NCI-H2081 (cell line): ENCODE results near the gene ZBTB7B.

ENCODE experiments used
- DNase-seq, 2 experiments: peaks; one replicate each; lab custom pipeline; 2025; lab: John Stamatoyannopoulos, UW

The ZBTB7B gene

DNA sequence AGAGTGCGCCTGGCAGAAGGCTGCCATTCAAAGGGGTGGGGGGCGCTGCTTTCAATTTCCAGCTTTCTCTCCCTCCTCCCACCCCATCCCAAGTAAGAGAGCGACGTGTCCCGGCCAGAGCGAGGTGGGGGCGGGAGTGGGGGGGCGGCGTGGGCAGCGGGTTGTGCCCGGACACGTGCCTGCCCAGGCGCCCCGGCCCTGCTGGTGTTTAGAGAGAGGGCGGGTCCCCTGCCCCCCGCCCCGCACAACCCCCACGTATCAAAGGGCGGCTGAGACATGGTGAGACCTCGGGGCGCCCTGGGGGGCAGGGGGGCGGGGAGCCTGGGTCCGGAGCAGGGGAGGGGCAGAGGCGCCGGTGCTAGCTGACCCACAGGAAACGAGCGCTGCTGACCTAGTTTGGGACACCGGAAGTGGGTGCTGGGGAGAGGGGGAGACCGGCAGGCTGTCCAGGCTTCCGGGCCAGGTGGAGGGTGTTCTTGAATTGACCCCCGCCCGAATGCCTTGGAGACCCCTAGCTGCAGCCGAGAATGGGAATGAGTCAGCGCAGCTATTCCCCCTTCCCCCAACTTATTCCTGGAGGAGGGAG is 1.3 kb downstream of the ZBTB7B start:
- DNase-seq = peak in 1 of 2 experiments; percentile 64

DNA sequence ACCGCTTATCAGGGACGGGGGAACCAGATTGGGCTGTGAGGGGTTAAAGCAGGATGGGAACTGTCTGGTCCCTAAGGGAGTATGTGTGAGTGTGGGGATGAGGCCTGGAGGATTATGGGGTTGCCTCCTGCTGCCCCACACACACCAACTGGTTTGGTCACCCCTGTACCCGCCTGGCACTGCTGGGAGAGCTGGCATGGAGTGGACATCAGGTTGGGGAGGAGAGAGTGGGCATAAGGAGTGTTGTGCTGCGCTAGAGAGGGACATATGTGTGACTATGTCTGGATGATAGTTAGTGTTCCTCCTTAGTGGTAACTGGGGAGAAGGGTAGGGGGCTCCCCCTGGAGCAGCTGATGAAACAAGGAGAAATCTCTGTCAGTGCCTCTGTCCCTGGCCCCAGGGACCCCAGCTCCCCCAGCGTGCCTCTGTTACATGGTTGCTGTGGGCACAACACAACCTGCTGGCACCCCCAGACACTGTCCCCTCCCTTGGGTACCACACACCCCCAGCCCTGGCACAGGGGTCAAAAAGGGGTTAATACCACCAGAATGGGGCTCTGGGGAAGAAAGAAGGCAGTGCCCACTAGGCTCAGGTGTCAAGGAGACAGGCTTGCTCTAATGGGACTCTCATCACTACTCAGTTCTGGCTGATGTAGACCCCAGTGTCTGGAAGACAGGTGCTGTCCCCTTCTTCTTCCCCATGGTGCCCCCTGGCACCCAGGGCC is 1.9 kb downstream of the ZBTB7B start:
- DNase-seq = no peak

DNA sequence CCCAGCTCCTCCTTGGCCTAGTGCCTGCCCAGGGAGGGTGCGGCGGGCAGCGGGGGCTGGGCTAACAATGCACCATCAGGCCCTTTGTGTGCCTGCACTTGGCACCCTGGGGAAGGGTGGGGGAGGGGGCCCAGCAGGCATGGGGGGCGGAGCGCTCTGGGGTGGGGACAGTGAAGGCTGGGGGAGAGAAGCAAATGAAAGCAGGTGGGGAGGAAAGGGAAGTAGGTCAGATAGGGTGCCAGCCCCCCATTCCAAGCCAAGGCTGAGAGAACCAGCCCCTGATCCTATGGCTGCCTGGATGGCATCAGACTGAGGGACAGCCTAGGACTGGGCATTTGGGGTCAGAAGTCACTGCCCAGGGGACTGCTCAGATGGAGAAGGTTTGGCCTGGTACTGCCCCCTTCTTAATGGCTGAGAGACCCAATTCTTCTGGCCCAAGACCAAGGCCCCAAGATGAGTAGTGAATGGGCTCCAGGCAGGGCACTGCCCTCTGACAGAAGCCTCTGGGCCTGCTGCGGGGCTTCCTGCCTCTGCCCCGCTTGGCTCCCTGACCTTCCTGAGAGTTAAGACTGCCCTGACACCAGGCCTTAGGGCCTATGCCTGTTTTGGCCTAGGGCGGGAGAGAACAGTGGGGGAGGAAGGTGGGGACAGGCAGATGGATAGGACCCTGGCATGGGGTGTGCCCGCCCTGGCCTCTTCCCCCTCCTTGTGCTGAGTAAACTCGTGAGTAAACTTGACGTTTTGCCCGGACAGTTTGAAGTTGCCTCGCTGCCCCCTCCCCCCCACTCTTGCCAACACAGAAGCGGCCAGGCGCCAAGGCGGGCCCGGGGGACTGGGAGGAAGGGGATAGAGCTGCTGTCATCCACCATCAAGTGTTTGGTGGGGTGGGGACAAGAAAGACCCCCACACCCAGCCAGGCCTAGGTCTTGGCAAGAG is 2.7 kb downstream of the ZBTB7B start:
- no peak for DNase-seq

DNA sequence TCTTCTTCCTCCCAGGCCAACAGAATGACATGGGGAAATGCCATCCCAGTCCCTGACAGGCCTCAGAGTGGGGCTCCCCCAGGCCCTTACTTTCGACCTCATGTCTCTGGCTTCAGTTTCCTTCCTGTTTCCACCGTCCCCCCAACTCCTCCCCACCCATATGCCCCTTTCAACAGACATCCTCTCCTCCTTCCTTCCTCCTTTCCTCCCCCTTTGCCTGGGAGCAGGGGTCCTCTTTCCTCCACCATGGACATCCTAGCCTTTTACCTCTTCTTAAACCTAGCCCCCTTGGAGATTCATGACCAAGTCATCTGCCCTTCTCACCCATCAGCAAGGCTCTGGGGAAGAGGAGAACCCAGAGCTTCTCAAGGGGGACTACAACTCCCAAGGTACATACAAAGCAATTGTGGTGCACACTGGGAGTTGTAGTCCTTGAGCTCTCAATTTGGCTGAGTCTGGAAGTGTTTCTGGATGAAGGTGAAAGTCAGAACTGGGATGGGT is 4.0 kb downstream of the ZBTB7B start:
- DNase-seq = no peak

DNA sequence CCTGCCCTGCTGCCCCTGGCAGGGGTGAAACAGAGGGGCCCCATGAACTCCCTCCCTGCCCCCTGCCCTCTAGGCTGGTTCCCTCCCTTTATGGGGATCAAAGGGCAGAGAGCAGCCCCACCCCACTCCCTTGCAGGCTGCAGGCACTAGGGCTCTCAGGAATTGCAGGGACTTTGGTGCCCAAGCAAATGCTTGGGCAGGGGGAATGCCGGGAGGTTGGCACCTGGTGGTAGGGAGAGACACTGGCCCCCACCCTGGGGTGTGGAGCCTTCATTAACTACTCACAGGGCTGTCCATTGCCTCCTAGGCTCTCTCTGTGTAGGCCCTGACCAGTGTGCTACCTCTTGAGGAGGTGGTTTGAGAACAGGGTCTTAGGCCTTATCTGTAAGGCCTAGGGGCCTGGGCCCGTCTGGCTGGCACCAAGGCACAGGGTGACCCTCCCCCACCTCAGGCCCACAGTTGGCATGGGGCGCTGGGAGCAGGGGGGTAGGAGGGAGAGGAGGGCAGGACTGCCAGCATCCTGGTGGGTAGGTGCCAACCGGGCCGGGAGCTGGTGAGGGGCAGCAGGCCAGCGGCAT is 4.7 kb downstream of the ZBTB7B start:
- no peak for DNase-seq

DNA sequence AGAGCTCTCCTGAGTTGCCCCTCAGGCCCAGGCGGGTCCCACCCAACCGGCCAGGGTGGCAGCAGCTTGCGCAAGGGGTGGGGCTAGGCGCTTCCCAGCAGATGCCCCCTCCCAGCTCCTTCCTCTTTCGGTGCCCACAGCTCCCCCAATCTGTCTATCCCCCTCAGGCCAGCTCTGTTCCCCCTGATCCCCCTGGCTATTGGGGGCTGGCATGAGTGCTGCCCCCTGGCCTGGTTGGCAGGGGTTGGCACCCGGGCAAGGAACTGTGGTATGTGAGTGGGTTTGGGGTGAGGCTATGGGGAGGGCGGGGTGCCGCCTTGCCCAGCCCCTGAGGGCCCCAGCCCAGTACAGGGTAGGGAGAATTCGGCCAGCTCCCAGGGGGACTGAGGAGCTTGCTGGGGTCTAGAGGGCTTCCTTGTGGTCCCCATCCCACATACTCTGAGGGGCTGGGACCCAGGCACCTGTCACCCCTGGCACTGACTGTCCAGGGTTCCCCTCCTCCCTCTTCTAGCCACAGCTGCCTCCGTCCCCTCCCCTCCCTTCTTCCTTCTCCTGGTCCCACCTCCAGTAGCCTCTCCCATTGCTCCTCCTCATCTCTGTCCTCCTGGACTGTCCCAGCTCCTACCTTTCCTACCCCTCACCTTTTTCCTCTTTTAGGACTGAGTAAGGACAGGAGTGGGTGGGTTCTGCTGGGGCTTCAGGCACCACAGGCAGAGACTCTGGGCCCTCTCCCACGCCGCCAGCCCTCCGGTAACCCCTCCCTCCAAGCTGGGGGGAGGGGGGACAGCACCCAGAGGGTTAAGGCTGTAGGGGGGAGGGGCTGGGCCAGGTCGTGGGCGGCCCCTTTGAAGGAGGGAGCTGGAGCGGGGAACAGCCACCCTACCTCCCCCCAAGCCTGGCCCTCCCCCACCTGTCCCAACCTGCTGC is 5.7 kb downstream of the ZBTB7B start:
- no peak for DNase-seq

DNA sequence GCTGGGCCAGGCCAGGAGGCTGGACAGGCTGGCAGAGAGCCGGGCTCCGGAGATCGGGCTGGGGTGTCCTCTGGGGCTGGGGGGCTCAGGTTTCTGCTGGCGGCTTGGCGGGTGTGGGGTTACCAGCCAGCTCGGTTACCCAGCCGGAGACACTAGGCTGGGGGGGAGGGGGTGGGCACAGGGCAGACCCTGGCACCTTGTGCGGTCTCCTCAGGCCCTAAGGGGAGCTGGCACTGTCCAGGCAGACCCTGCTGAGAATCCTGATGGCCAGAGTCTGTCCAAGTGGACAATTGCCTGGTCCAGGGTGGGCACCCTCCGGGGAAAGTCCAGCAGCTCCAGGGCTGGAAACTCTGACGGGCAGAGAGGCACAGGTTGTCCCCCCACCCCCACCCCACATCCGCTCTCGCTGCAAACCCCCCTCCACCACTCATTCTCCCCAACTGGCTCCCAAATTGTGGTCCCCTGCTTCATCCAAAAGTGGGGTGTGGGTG is 6.7 kb downstream of the ZBTB7B start:
- no peak for DNase-seq

DNA sequence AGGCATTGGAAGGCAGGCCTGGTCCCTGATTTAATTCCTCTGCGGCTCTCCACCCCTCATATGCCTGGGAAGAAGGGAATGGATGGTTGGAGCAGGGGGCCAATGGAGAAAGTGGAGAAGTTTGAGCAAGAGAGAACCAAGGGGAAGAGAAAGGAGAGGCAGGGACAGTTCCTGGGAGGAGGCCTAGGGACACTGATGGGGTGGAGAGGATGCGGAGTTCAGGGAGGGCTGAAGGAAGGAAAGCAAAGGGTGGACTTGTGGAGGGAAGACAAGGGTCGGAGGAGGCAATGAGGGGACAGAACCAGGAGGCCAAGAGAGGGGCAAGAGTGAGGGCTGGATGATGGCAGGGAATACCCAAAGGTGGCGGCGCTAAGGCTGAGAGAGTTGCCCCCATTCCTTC is 7.1 kb downstream of the ZBTB7B start:
- DNase-seq = no peak

DNA sequence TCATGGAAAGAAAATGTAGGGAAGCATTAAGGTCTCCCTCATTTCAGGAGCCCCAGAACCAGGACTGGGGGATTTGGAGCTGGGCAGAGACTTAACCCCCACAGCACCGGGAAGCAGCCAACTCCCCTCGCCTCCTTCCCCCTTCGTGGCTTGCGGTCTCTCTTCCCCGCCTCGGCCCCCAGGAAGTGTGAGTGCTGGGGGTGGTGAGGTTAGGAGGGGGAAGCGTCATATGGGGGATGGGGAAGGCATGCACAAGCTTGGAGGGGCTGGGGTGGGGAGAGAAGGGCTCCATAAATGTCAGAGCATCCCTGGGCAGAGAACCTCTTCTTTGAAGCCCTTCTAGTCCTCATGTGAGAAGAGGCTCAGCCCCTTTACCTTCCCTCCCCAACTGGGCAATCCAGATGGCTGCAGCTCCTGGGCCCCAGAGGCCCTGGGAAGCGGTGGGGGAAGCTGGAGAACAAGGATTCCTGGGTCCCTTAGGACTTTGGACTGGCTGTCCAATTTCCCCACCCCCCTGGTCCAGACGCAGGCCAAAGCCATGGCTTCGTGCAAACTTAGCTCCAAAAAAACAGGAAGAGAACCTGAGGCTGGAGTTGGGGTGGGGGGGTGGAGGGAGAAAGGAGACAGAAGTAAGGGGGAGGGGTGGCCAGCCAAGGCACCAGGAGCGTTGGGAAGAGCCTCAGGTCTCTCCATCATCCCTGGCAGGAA is 7.8 kb downstream of the ZBTB7B start:
- DNase-seq = no peak

DNA sequence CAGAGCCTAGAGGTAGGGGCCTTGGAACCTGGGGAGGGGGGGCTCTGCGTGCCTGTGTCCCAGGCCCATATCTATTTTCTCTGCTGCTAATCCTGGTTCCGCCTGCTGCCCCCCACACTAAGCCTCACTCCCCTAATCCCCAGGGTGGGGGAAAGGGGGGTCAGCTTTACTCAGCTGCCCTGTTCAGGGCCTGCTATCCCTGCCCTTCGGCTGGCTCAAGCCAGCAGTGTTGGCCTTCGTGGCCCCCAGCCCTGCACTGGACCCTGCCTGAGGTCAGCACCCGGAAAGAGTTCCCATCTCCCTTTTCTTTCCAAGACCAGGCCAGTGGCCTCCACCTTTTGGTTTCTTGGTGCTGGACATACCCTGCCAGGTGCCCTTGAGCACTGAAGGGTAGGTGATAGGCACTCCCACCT is 8.4 kb downstream of the ZBTB7B start:
- DNase-seq = no peak

DNA sequence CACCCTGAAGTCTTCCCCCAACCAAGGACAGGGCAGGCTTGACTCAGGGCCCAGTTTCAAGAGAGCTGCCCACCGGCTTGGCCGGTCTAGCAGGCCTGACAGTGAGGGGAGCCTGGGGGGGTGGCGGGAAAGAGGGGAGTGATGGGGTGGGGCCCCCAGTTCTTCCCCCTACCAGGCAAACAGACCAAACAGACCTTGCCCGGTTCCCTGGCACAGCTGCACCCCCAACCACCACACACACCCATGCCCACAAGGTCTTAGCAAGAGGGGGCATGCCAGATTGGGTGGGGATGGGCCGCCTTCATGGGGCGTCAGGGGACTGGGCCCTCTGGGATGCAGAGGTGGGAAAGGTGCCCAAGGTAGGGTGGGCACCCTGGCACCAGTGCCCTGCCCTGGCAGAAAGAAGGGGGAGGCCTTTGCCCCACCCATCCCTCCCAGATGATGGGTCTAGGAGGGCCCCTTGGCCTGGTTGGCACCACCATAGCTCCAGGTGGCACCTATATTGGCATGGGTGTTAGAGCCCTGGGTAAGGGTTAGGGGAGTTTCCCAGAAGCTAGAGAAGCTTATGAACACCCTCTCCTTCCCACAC is 8.9 kb downstream of the ZBTB7B start:
- DNase-seq = no peak

DNA sequence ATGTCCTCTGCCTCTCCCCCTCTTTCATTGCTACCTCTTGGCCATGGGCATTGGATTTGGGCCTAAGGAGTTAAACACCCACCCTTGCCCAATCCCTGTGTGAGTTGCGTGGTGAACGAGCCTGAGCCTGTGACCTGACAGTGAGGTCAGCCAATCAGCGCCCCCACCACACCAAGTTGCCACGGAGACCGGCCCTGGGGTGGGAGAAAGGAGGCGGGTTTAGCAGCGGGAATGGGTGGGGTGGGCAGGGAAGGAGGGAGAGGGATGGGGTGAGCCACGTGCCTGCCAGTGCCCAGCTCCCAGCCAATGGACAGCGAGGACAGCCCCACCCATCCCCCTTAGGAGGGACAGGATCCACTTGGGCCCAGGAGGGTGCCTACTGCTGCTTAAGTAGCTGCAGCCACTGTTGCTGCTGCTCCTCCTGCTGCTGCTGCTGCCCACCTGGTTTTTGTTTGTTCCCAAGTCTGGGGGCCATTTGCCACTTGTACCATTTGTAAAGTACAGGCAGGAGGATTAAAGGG is 9.5 kb downstream of the ZBTB7B start:
- DNase-seq = peak; percentile 53 to 61

DNA sequence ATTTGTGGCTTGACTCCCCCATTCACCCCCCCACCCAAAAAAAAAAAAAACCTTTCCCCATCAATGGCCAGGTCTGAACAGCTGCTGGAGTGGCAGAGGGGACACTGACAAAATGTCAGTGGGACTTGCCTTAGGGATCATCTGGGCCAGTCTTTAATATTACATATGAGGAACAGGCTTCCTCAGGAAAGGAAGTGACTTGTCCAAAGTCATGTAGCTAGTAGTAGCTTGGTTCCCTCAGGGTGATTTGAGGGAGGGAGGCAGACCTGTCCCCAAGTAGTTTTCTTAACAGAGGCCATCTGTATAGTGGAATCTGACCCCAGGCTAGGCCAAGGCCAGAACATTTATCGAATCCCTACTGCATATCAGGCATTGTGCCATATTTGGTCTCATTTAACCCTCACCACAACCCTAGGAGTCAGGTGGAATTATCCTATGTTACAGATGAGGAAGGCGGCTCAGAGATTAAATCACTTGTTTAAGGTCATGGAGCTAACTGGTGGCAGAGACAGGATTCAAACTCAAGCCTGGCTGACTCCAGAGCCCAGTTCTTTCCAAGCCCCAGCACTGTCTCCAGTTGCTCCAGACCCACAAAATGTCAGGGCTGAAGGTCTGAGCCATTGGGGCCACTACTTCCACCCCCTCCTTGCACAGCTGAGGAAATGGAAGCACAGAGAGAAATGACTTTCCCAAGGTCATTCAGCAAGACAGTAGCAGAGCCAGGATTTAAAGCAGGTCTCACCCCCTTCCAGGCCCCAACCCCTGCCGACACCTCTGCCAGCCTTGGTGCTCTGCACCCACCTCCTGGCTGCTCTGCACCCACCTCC is 10.4 kb downstream of the ZBTB7B start:
- DNase-seq = no peak

DNA sequence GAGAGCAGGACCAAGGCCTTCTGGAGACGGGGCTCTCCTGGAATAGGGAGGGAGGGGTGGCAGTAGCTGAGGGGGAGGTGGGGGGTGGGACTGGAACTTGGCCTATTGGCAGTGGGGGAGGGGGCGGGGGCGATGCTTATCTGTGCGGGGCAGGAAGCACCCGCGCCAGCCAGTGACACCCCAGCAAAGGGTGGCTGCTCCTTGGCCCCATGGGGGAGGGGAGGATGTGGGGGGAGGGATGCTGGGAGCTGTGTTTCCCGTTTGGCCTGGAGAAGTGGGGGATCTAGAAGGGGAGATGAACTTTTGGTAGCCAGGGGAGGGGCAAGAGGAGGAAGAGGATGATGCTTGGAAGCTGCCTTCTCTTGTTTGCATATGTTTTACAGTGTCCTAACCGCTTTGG is 11.0 kb downstream of the ZBTB7B start:
- DNase-seq = no peak

DNA sequence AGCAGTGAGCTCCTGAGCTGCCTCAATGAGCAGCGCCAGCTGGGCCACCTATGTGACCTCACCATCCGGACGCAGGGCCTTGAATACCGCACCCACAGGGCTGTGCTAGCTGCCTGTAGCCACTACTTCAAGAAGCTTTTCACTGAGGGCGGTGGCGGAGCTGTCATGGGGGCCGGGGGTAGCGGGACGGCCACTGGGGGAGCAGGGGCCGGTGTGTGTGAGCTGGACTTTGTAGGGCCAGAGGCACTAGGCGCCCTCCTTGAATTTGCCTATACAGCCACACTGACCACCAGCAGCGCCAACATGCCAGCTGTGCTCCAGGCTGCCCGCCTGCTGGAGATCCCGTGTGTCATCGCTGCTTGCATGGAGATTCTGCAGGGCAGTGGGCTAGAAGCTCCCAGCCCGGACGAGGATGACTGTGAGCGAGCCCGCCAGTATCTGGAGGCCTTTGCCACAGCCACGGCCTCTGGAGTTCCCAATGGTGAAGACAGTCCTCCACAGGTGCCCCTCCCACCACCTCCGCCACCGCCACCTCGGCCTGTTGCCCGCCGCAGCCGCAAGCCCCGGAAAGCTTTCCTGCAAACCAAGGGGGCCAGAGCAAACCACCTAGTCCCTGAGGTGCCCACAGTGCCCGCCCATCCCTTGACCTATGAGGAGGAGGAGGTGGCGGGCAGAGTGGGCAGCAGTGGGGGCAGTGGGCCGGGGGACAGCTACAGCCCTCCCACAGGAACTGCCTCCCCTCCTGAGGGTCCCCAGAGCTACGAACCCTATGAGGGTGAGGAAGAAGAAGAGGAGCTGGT is 12.3 kb downstream of the ZBTB7B start:
- no peak for DNase-seq

DNA sequence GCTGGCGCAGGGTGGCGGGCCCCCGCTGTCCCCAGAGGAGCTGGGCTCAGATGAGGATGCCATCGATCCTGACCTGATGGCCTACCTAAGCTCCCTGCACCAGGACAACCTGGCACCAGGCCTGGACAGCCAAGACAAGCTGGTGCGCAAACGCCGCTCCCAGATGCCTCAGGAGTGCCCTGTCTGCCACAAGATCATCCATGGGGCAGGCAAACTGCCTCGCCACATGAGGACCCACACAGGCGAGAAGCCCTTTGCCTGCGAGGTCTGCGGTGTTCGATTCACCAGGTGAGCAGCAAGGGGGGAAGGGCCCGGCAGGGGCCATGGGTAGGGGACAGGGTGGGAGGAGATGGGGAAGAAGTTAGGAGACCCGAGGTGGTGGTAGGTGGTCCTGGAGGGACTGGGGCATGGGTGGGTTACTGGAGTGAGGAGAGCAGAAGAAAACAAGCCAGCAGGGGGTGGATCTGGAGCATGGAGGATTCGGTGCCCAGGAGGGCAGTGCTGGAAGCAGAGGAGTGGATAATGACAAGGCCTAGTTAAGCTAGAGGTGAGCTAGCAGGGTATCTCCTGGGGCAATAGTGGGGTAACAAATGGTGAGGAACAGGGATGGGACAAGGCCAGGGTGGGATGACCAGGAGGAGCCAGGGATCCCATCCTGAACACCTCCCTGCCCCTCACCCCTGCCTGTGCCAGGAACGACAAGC is 13.1 kb downstream of the ZBTB7B start:
- no peak for DNase-seq

DNA sequence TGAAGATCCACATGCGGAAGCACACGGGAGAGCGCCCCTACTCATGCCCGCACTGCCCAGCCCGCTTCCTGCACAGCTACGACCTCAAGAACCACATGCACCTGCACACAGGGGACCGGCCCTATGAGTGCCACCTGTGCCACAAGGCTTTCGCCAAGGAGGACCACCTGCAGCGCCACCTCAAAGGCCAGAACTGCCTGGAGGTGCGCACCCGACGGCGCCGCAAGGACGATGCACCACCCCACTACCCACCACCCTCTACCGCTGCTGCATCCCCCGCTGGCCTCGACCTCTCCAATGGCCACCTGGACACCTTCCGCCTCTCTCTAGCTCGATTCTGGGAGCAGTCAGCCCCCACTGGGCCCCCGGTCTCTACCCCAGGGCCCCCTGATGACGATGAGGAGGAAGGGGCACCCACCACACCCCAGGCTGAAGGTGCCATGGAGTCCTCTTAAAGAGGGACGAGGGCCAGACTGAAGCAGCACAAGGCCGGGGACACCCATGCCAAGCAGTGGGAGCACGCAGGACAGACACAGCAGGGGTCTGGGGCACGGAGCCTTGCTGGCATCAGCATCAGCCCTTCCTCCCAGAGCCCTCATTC is 13.7 kb downstream of the ZBTB7B start:
- no peak for DNase-seq
